Measurements from ENCODE around the gene ZNF652. TPM values are rescaled to one million over a fixed set of nuclear protein-coding genes. Genes with fewer than 3 reads are reported as not detected.
A peak's percentile ranks its signal among the peaks of the same experiment; 100 is the strongest.
"Not testable (repeated sequence)": the region's sequence is repeated elsewhere in the genome, so short reads cannot be mapped to it uniquely, and the experiment has no call there.

Gene ZNF652
- total RNA-seq, 4 donors from 2014 or later: 36.5 to 56.1 (median 42.5) TPM

DNA sequence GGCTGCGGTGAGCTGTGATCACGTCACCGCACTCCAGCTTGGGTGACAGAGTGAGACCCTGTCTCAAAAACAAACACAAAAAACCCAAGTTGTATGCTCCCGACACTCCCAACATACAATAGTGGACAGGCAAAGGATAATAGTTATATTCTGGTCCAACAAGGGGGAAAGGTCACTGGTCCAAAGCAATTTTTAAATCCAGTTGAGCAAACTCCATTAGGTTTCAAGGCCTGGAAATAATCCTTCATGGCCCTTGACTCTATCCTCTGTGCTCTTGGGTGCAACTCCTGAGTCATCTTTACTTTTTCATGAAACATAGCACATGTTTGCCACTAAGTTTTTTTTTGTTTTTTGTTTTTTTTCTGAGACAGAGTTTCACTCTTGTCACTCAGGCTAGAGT is 81.1 kb downstream of the ZNF652 start:
- no peak overlapping the region for H3K27ac ChIP-seq
- H3K4me1 ChIP-seq: no peaks in the 10 kb centered on the region
- H3K27me3 ChIP-seq: no peaks in the 10 kb centered on the region
- no peak for TF ChIP-seq POLR2A (IDR thresholded peaks at IDR 0.05)
- TF ChIP-seq, protein P1, sequence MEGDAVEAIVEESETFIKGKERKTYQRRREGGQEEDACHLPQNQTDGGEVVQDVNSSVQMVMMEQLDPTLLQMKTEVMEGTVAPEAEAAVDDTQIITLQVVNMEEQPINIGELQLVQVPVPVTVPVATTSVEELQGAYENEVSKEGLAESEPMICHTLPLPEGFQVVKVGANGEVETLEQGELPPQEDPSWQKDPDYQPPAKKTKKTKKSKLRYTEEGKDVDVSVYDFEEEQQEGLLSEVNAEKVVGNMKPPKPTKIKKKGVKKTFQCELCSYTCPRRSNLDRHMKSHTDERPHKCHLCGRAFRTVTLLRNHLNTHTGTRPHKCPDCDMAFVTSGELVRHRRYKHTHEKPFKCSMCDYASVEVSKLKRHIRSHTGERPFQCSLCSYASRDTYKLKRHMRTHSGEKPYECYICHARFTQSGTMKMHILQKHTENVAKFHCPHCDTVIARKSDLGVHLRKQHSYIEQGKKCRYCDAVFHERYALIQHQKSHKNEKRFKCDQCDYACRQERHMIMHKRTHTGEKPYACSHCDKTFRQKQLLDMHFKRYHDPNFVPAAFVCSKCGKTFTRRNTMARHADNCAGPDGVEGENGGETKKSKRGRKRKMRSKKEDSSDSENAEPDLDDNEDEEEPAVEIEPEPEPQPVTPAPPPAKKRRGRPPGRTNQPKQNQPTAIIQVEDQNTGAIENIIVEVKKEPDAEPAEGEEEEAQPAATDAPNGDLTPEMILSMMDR (IDR thresholded peaks at IDR 0.05): no peak
- H3K36me3 ChIP-seq: no peaks in the 10 kb centered on the region
- no peak overlapping the region for H3K4me3 ChIP-seq
- DNase-seq: no peak
- H3K9me3 ChIP-seq: no peaks in the 10 kb centered on the region

DNA sequence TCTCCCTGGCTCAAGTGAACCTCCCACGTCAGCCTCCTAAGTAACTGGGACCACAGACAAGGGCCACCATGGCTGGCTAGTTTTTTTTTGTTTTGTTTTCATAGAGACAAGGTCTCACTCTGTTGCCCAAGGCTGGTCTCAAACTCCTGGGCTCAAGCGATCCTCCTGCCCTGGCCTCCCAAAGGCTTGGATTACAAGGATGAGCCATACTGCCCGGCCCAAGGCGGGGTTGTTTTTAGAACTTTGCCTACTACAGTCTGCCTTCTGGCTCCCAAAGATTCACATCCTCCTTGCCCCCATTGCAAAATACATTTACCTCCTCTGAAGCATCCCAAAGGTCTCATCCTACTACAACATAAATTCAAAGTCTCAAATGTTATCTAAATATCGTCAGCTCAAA is 82.0 kb downstream of the ZNF652 start:
- Histone ChIP-seq H3K4me1 (no peaks in the 10 kb centered on the region), H3K9me3 (no peaks in the 10 kb centered on the region), H3K27ac (no peak overlapping the region), H3K36me3 (no peaks in the 10 kb centered on the region), H3K27me3 (no peaks in the 10 kb centered on the region), H3K4me3 (no peak overlapping the region)
- no peak for TF ChIP-seq POLR2A (IDR thresholded peaks at IDR 0.05)
- TF ChIP-seq, protein P1 (IDR thresholded peaks at IDR 0.05): no peak
- no peak for DNase-seq

- DNase-seq, H3K9me3 ChIP-seq, H3K36me3 ChIP-seq, H3K27me3 ChIP-seq, H3K4me3 ChIP-seq, H3K27ac ChIP-seq, H3K4me1 ChIP-seq: not testable (repeated sequence)
Measured at GRCh38 chr17:49279263-49280015, 82.6 kb downstream of the ZNF652 start.

- peak in 1 of 3 donors; percentile 10 for DNase-seq
- no peak overlapping the region for H3K4me3 ChIP-seq
- no peak overlapping the region for H3K27ac ChIP-seq
- TF ChIP-seq POLR2A (IDR thresholded peaks at IDR 0.05): no peak
- TF ChIP-seq, protein P1 (IDR thresholded peaks at IDR 0.05): no peak
- H3K27me3 ChIP-seq: no peaks in the 10 kb centered on the region
- no peaks in the 10 kb centered on the region for H3K9me3 ChIP-seq
- H3K36me3 ChIP-seq: no peaks in the 10 kb centered on the region
- no peaks in the 10 kb centered on the region for H3K4me1 ChIP-seq
Measured at GRCh38 chr17:49278076-49278475, 84.0 kb downstream of the ZNF652 start.

DNA sequence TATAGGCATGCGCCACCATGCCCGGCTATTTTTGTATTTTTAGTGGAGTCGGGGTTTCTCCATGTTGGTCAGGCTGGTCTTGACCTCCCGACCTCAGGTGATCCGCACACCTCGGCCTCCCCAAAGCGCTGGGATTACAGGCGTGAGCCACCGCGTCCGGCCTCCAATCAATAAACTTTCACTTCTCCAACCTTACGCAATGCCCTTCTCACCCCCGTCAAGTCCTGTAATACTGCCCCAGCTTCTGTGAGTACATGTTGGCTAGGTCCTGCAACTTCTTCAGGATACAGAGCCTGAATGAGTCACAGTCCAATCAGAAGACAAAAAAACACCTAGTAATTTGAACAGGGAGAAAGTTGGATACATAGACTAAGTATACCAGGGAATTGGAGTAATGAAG is 84.4 kb downstream of the ZNF652 start:
- DNase-seq: peak in 1 of 3 donors; percentile 24
- H3K4me3 ChIP-seq: no peak overlapping the region
- no peaks in the 10 kb centered on the region for H3K27me3 ChIP-seq
- H3K36me3 ChIP-seq: no peaks in the 10 kb centered on the region
- TF ChIP-seq, protein P1 (IDR thresholded peaks at IDR 0.05): no peak
- TF ChIP-seq POLR2A (IDR thresholded peaks at IDR 0.05): no peak
- H3K27ac ChIP-seq: no peak overlapping the region
- H3K4me1 ChIP-seq: no peaks in the 10 kb centered on the region
- H3K9me3 ChIP-seq: no peaks in the 10 kb centered on the region

DNA sequence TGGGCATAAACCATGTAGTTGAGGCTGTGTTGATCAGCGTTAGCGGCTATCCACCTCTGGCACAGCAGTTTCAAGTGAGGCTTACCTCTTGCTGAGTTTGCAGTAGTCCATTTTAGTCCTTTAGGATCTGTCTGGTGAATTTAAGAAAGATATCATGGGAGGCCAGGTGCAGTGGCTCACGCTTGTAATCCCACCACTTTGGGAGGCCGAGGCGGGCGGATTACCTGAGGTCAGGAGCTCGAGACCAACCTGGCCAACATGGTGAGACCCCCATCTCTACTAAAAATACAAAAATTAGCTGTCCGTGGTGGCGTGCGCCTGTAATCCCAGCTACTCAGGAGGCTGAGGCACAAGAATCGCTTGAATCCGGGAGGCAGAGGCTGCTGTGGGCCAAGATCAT is 86.1 kb downstream of the ZNF652 start:
- H3K4me3 ChIP-seq: not testable (repeated sequence)

DNA sequence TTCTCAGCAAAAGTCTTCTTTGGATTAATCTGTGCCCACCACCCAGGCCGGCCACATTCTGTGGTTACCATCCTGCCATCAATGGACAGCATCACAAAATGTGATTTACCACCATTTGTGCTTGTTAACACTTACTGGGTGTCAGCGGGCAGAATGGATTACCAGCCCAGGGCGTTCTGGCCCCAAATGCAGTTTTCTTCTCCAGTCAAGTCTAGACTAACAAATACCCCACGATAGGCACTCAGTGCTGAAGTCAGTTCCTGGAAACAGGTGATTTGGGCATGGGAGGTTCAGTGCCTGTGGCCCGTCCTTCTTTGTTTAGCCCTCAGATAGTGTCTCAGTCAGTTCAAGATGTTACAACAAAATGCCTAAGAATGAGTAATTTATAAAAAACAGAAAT is 92.7 kb downstream of the ZNF652 start:
- H3K9me3 ChIP-seq: no peaks in the 10 kb centered on the region
- DNase-seq: no peak
- no peak overlapping the region for H3K27ac ChIP-seq
- H3K4me3 ChIP-seq: no peak overlapping the region
- no peaks in the 10 kb centered on the region for H3K36me3 ChIP-seq
- H3K4me1 ChIP-seq: no peaks in the 10 kb centered on the region
- TF ChIP-seq, protein P1 (IDR thresholded peaks at IDR 0.05): no peak
- no peaks in the 10 kb centered on the region for H3K27me3 ChIP-seq

More for the DNA sequence above, 86.1 kb downstream of the ZNF652 start:
- not testable (repeated sequence) for H3K36me3 ChIP-seq, H3K27me3 ChIP-seq, H3K27ac ChIP-seq, DNase-seq, H3K9me3 ChIP-seq, H3K4me1 ChIP-seq

Data from Peyer's patch (tissue), 4 donors.